Fibroblast of pulmonary artery (primary cell): ENCODE results near the gene NPSR1.

Experiments used
- DNase-seq: peaks from one replicate; pipeline ENCODE4 v3.0.0-alpha.2; 2010; ENCODE audit warnings: low read depth
- H3K4me3 ChIP-seq: replicated peaks from 2 replicates; pipeline ENCODE4 v1.5.1; 2011; ENCODE audit warnings: low read depth, mild to moderate bottlenecking, control low read depth, low read length, moderate library complexity
- TF ChIP-seq, protein P1 (sequence below): IDR thresholded peaks from 2 replicates; pipeline ENCODE4 v1.5.1; 2011; ENCODE audit warnings: mild to moderate bottlenecking, control low read depth, low read length, inconsistent platforms; ENCODE audit errors: missing control alignments

NPSR1 gene

GRCh38 chr7:34653787-34654186 lies 4.2 kb upstream of the NPSR1 start:
- TF ChIP-seq, protein P1, sequence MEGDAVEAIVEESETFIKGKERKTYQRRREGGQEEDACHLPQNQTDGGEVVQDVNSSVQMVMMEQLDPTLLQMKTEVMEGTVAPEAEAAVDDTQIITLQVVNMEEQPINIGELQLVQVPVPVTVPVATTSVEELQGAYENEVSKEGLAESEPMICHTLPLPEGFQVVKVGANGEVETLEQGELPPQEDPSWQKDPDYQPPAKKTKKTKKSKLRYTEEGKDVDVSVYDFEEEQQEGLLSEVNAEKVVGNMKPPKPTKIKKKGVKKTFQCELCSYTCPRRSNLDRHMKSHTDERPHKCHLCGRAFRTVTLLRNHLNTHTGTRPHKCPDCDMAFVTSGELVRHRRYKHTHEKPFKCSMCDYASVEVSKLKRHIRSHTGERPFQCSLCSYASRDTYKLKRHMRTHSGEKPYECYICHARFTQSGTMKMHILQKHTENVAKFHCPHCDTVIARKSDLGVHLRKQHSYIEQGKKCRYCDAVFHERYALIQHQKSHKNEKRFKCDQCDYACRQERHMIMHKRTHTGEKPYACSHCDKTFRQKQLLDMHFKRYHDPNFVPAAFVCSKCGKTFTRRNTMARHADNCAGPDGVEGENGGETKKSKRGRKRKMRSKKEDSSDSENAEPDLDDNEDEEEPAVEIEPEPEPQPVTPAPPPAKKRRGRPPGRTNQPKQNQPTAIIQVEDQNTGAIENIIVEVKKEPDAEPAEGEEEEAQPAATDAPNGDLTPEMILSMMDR = no peak
- no peak for DNase-seq
- H3K4me3 ChIP-seq = no peak overlapping the region

DNA sequence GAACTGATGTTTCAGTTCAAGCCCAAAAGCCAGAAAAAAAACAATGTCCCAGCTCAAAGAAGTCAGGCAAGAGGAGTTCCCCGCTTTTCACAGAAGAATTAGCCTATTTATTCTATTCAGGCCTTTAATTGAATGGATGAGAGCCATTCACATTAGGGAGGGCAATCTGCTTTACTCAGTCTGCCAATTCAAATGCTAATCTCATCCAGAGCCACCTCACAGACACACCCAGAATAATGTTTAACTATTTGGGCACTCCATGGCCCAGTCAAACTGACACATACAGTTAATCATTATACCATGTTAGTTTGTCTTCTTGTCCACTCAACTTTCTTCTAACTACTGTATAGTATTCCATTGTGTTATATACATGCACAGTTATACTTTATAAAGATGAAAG lies 2.6 kb upstream of the NPSR1 start:
- TF ChIP-seq, protein P1 = no peak
- no peak overlapping the region for H3K4me3 ChIP-seq
- no peak for DNase-seq

DNA sequence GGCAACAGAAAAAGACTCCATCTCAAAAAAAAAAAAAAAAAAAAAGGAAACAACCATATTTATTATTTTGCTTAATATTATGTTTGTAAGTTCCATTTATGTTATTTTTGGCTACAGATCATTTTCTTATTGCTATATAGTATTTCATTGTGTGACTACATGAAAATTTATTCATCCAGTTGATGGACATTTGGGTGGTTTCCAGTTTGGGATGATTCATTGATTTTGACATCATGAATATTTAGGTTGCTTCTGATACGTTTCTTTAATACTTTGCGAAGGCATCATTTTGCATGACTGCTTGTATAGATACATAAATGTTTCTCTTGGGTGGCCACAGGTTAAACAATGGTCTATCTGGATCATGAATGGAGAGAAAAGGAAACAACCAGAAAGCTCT lies 2.0 kb upstream of the NPSR1 start:
- DNase-seq = no peak
- TF ChIP-seq, protein P1 = no peak
- H3K4me3 ChIP-seq = no peak overlapping the region

GRCh38 chr7:34659472-34660075 lies 1.6 kb downstream of the NPSR1 start:
- TF ChIP-seq, protein P1 = no peak
- no peak overlapping the region for H3K4me3 ChIP-seq
- no peak for DNase-seq

GRCh38 chr7:34662058-34662708 lies 4.2 kb downstream of the NPSR1 start:
- DNase-seq = no peak
- no peak overlapping the region for H3K4me3 ChIP-seq
- TF ChIP-seq, protein P1 = no peak

- TF ChIP-seq, protein P1 = no peak
- DNase-seq = no peak
- no peak overlapping the region for H3K4me3 ChIP-seq
Observed at GRCh38 chr7:34664755-34665154, 6.7 kb downstream of the NPSR1 start.

GRCh38 chr7:34672430-34672829 lies 14.4 kb downstream of the NPSR1 start:
- no peak overlapping the region for H3K4me3 ChIP-seq
- DNase-seq = peak; percentile 33
- TF ChIP-seq, protein P1 = no peak
